GM23338 (cell line): ENCODE measurements around the gene RBM38.

ENCODE experiments used
- POLR2AphosphoS5 ChIP-seq: IDR thresholded peaks from 2 replicates; pipeline ENCODE4 v1.6.1; 2016; ENCODE audit warnings: antibody characterized with exemption, low read depth
- ZNF462 ChIP-seq: fragments of 250-450 bp; sonication (Bioruptor Pico); IDR thresholded peaks from 2 replicates; pipeline ENCODE4 v1.5.0; 2020; ENCODE audit warnings: mild to moderate bottlenecking, moderate library complexity
- TF ChIP-seq, protein P1 (sequence below), 2 experiments: fragments of 200-600 bp in 1 of 2; sonication (generic) in 1 of 2; conservative IDR thresholded peaks; 2 replicates each; pipeline versions ENCODE4 v1.5.1 to v1.6.1; 2016 to 2017; ENCODE audit warnings: antibody characterized with exemption in 2 of 2, low read depth in 2 of 2, mild to moderate bottlenecking in 2 of 2, moderate library complexity in 1 of 2

DNA sequence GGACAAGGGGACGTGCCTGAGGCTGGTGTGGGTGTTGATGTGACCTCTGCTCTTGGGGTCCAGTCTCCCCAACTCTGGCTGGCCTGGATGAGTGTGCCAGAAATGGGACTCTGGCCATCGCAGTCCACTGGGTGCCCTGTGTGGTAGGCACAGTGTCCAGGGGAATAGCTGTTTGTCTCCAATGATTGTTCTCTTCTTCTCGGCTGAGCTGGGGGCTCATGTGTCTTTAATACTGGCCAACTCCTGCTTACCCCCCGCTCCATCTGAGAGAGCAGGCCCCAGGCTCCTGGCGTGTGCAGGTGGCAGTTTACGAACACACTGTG lies 45.0 kb downstream of the RBM38 start:
- TF ChIP-seq, protein P1, sequence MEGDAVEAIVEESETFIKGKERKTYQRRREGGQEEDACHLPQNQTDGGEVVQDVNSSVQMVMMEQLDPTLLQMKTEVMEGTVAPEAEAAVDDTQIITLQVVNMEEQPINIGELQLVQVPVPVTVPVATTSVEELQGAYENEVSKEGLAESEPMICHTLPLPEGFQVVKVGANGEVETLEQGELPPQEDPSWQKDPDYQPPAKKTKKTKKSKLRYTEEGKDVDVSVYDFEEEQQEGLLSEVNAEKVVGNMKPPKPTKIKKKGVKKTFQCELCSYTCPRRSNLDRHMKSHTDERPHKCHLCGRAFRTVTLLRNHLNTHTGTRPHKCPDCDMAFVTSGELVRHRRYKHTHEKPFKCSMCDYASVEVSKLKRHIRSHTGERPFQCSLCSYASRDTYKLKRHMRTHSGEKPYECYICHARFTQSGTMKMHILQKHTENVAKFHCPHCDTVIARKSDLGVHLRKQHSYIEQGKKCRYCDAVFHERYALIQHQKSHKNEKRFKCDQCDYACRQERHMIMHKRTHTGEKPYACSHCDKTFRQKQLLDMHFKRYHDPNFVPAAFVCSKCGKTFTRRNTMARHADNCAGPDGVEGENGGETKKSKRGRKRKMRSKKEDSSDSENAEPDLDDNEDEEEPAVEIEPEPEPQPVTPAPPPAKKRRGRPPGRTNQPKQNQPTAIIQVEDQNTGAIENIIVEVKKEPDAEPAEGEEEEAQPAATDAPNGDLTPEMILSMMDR (conservative IDR thresholded peaks at IDR 0.05; ENCODE audit: low read depth in 2 of 2): no peak
- TF ChIP-seq POLR2AphosphoS5 (no peak), ZNF462 (CRISPR knock-in tag) (no peak)
